Stomach smooth muscle (tissue), 2 donors: ENCODE measurements around the gene CLEC2D.

Source experiments
- H3K27ac ChIP-seq: one replicate; pipeline ENCODE4 v1.7.0; 2013; ENCODE audit warnings: mild to moderate bottlenecking, low read length, inconsistent platforms
- H3K27me3 ChIP-seq, 2 donors: one replicate each; pipeline ENCODE4 v1.7.0; 2013; ENCODE audit warnings: low read length in 2 of 2; ENCODE audit not compliant: insufficient read depth in 2 of 2, control insufficient read depth in 1 of 2
- H3K36me3 ChIP-seq, 2 donors: one replicate each; pipeline ENCODE4 v1.7.0; 2013; ENCODE audit warnings: low read length in 2 of 2; ENCODE audit not compliant: control insufficient read depth in 2 of 2, insufficient read depth in 2 of 2
- H3K4me1 ChIP-seq: one replicate; pipeline ENCODE4 v1.7.0; 2013; ENCODE audit warnings: low read length; ENCODE audit not compliant: control insufficient read depth, insufficient read depth
- H3K4me3 ChIP-seq, 2 donors: one replicate each; pipeline ENCODE4 v1.7.0; 2013; ENCODE audit warnings: low read length in 2 of 2
- H3K9ac ChIP-seq, 2 donors: one replicate each; pipeline ENCODE4 v1.7.0; 2013; ENCODE audit warnings: low read length in 2 of 2, mild to moderate bottlenecking in 1 of 2
- H3K9me3 ChIP-seq, 2 donors: one replicate each; pipeline ENCODE4 v1.7.0; 2013; ENCODE audit warnings: low read length in 2 of 2; ENCODE audit not compliant: control insufficient read depth in 2 of 2
- donor health status: healthy.
- donor health status: Pancreatic carcinoma.

CLEC2D gene

GRCh38 chr12:9669534-9669933, at the start of gene CLEC2D:
Gene CLEC2D (plus strand): TSS chr12:9669713. CDS start chr12:9669735, 22 bp downstream.
- no peaks in the 10 kb centered on the region for H3K36me3 ChIP-seq
- no peaks in the 10 kb centered on the region for H3K9me3 ChIP-seq
- no peaks in the 10 kb centered on the region for H3K4me1 ChIP-seq
- no peak within 1 kb of the TSS for H3K27ac ChIP-seq
- H3K4me3 ChIP-seq: no peak within 1 kb of the TSS
- H3K27me3 ChIP-seq: no peaks in the 10 kb centered on the region
- H3K9ac ChIP-seq: no peak within 1 kb of the TSS

- Histone ChIP-seq H3K27ac (no peak overlapping the region), H3K4me3 (no peak overlapping the region), H3K27me3 (no peaks in the 10 kb centered on the region), H3K4me1 (no peaks in the 10 kb centered on the region), H3K36me3 (no peaks in the 10 kb centered on the region), H3K9me3 (no peaks in the 10 kb centered on the region), H3K9ac (no peak overlapping the region)
These were observed 44.5 kb upstream of the CLEC2D start for GRCh38 chr12:9625019-9625418.

- Histone ChIP-seq H3K27me3 (no peaks in the 10 kb centered on the region), H3K4me3 (no peak overlapping the region), H3K9ac (no peak overlapping the region), H3K36me3 (no peaks in the 10 kb centered on the region), H3K27ac (no peak overlapping the region), H3K9me3 (no peaks in the 10 kb centered on the region), H3K4me1 (no peaks in the 10 kb centered on the region)
These were observed 43.2 kb upstream of the CLEC2D start for GRCh38 chr12:9626291-9626690.

GRCh38 chr12:9626821-9627220, 42.7 kb upstream of the CLEC2D start:
- Histone ChIP-seq H3K36me3 (no peaks in the 10 kb centered on the region), H3K9ac (no peak overlapping the region), H3K4me3 (no peak overlapping the region), H3K9me3 (no peaks in the 10 kb centered on the region), H3K4me1 (no peaks in the 10 kb centered on the region), H3K27me3 (no peaks in the 10 kb centered on the region), H3K27ac (no peak overlapping the region)

GRCh38 chr12:9632766-9633165, 36.7 kb upstream of the CLEC2D start:
- no peaks in the 10 kb centered on the region for H3K9me3 ChIP-seq
- no peak overlapping the region for H3K4me3 ChIP-seq
- H3K27me3 ChIP-seq: no peaks in the 10 kb centered on the region
- H3K27ac ChIP-seq: no peak overlapping the region
- no peak overlapping the region for H3K9ac ChIP-seq
- no peaks in the 10 kb centered on the region for H3K4me1 ChIP-seq
- no peaks in the 10 kb centered on the region for H3K36me3 ChIP-seq

- no peak overlapping the region for H3K4me3 ChIP-seq
- no peaks in the 10 kb centered on the region for H3K9me3 ChIP-seq
- H3K4me1 ChIP-seq: no peaks in the 10 kb centered on the region
- H3K36me3 ChIP-seq: no peaks in the 10 kb centered on the region
- no peak overlapping the region for H3K9ac ChIP-seq
- H3K27ac ChIP-seq: no peak overlapping the region
- H3K27me3 ChIP-seq: no peaks in the 10 kb centered on the region
These were observed 35.2 kb upstream of the CLEC2D start for GRCh38 chr12:9634177-9634803.

- Histone ChIP-seq H3K27me3 (no peaks in the 10 kb centered on the region), H3K9me3 (no peaks in the 10 kb centered on the region), H3K27ac (no peak overlapping the region), H3K4me1 (no peaks in the 10 kb centered on the region), H3K36me3 (no peaks in the 10 kb centered on the region), H3K4me3 (no peak overlapping the region), H3K9ac (no peak overlapping the region)
These were observed 34.4 kb upstream of the CLEC2D start for GRCh38 chr12:9634969-9635754.

- Histone ChIP-seq H3K9ac (no peak overlapping the region), H3K36me3 (no peaks in the 10 kb centered on the region), H3K4me3 (no peak overlapping the region), H3K4me1 (no peaks in the 10 kb centered on the region), H3K27me3 (no peaks in the 10 kb centered on the region), H3K27ac (no peak overlapping the region), H3K9me3 (no peaks in the 10 kb centered on the region)
These were observed 33.2 kb upstream of the CLEC2D start for GRCh38 chr12:9636150-9636850.

GRCh38 chr12:9636851-9637206, 32.7 kb upstream of the CLEC2D start:
- Histone ChIP-seq H3K36me3 (no peaks in the 10 kb centered on the region), H3K9ac (no peak overlapping the region), H3K27me3 (no peaks in the 10 kb centered on the region), H3K4me1 (no peaks in the 10 kb centered on the region), H3K27ac (no peak overlapping the region), H3K4me3 (no peak overlapping the region), H3K9me3 (no peaks in the 10 kb centered on the region)

GRCh38 chr12:9640024-9640423, 29.5 kb upstream of the CLEC2D start:
- H3K4me3 ChIP-seq: no peak overlapping the region
- H3K4me1 ChIP-seq: no peaks in the 10 kb centered on the region
- H3K36me3 ChIP-seq: no peaks in the 10 kb centered on the region
- H3K27me3 ChIP-seq: no peaks in the 10 kb centered on the region
- no peak overlapping the region for H3K9ac ChIP-seq
- H3K9me3 ChIP-seq: no peaks in the 10 kb centered on the region
- no peak overlapping the region for H3K27ac ChIP-seq
